Ascending aorta (tissue), 2 donors: ENCODE results near the gene MEG3. TPM values are rescaled to one million over a fixed set of nuclear protein-coding genes. Genes with fewer than 3 reads are reported as not detected.

Experiments used
- DNase-seq, 2 donors: peaks; one replicate each; pipeline ENCODE4 v3.0.0-alpha.2; 2019; ENCODE audit warnings: low spot score in 2 of 2
- H3K27ac ChIP-seq, 2 donors: fragments of 200-600 bp; sonication (generic); one replicate each; pipeline ENCODE4 v1.5.1; 2016 to 2017; ENCODE audit warnings: mild to moderate bottlenecking in 1 of 2
- H3K27me3 ChIP-seq: fragments of 200-600 bp; sonication (generic); one replicate; pipeline ENCODE4 v1.5.1; 2017
- H3K36me3 ChIP-seq, 2 donors: fragments of 200-600 bp; sonication (generic); one replicate each; pipeline ENCODE4 v1.5.1; 2016
- H3K4me1 ChIP-seq, 2 donors: fragments of 200-600 bp; sonication (generic); one replicate each; pipeline ENCODE4 v1.5.1; 2016 to 2017; ENCODE audit warnings: mild to moderate bottlenecking in 1 of 2
- H3K4me3 ChIP-seq, 2 donors: fragments of 200-600 bp; sonication (generic); one replicate each; pipeline ENCODE4 v1.5.1; 2016 to 2017; ENCODE audit warnings: mild to moderate bottlenecking in 1 of 2
- H3K9me3 ChIP-seq, 2 donors: fragments of 200-600 bp; sonication (generic); one replicate each; pipeline ENCODE4 v1.5.1; 2016
- intact Hi-C: fragments of 100-400 bp; cut with DNase I; formaldehyde crosslinking; loops from one replicate; pipeline ENCODE4 v1.15.1; 2023
- total RNA-seq: library from RNA; depleted of rRNA; stranded (reverse); fragments of >200 nt; gene quantifications from one replicate; pipeline ENCODE4 v1.1.0, GENCODE V29; 2016
- TF ChIP-seq, protein P1 (sequence below), 3 experiments: fragments of 200-600 bp in 2 of 3; fragments of 450-650 bp in 1 of 3; sonication (generic) in 2 of 3; IDR thresholded peaks; one replicate each; pipeline ENCODE4 v1.5.1; 2016 to 2019; ENCODE audit warnings: antibody characterized with exemption in 3 of 3, mild to moderate bottlenecking in 1 of 3, moderate library complexity in 1 of 3

Gene MEG3
- total RNA-seq, 1 donor from 2014 or later: 105 TPM

DNA sequence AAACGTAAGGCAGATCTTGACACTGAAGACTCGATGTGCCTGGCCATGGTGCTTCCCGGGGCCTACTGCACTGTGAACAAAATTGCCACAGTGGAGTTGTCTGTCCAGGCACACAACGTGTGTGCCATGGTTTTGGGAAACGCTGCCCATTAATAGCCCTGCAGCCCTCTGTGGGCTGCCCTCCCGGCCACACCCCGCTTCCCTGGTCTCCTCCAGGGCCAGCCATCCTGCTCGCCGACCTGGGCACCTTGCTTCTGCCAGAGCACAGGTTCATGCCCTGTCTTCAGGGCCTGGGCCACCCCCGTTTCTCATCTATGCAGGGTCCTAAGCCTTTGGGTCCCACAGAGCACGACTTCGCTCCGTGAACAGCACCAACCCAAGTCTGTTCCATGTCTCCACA is 18.9 kb downstream of the MEG3 start:
- Histone ChIP-seq H3K36me3 (no peaks in the 10 kb centered on the region), H3K27me3 (no peaks in the 10 kb centered on the region), H3K27ac (no peak overlapping the region), H3K4me3 (no peak overlapping the region), H3K9me3 (no peaks in the 10 kb centered on the region), H3K4me1 (no peaks in the 10 kb centered on the region)
- no peak for DNase-seq
- intact Hi-C loops: no loop called here
- TF ChIP-seq, protein P1, sequence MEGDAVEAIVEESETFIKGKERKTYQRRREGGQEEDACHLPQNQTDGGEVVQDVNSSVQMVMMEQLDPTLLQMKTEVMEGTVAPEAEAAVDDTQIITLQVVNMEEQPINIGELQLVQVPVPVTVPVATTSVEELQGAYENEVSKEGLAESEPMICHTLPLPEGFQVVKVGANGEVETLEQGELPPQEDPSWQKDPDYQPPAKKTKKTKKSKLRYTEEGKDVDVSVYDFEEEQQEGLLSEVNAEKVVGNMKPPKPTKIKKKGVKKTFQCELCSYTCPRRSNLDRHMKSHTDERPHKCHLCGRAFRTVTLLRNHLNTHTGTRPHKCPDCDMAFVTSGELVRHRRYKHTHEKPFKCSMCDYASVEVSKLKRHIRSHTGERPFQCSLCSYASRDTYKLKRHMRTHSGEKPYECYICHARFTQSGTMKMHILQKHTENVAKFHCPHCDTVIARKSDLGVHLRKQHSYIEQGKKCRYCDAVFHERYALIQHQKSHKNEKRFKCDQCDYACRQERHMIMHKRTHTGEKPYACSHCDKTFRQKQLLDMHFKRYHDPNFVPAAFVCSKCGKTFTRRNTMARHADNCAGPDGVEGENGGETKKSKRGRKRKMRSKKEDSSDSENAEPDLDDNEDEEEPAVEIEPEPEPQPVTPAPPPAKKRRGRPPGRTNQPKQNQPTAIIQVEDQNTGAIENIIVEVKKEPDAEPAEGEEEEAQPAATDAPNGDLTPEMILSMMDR (IDR thresholded peaks at IDR 0.05): no peak

DNA sequence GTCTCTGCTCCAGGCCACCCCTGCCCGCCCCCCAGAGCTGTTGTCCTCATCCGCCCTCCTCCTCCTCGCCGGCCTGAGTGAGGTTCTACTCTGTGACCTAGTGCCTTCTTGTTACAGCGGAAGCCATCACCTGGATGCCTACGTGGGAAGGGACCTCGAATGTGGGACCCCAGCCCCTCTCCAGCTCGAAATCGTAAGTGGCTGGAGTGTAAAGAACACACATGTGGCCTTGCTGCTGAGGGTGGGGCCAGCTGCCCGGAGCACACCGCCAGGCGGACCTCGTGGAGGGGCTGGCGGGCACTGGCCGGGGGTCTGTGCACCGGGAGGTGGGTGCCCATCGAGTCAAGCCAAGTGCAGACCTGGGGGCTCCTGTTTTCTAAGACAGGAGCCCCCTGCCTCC is 19.4 kb downstream of the MEG3 start:
- intact Hi-C loops: no loop called here
- no peak overlapping the region for H3K27ac ChIP-seq
- TF ChIP-seq, protein P1 (IDR thresholded peaks at IDR 0.05): no peak
- no peak for DNase-seq
- H3K4me1 ChIP-seq: no peaks in the 10 kb centered on the region
- no peaks in the 10 kb centered on the region for H3K36me3 ChIP-seq
- H3K4me3 ChIP-seq: no peak overlapping the region
- no peaks in the 10 kb centered on the region for H3K27me3 ChIP-seq
- no peaks in the 10 kb centered on the region for H3K9me3 ChIP-seq

DNA sequence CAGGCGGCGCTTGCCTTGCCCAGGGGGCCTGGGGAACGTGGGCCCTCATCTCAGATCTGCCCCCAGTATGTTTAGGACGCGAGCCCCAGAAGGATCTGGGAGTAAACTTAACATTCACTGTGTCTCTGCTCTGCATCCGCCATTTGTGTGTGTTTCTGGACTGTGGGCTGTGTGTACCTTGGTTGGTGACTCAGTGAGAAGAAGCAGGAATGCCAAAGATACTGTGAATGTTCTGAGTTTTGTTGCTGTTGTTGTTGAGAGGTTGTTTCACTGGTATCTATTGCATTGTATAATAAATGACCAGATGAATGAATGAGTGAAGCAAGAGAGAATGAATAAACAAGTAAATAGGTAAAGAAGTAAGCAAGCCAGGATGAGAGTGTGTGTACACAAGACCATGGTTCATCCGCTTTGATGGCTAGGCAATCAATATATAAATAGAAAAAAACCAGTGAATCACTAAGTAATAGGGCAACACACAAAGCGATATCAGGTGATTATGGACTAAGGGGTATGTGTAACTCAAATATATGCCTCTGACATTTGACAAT is 20.5 kb downstream of the MEG3 start:
- DNase-seq: no peak
- Histone ChIP-seq H3K27me3 (no peaks in the 10 kb centered on the region), H3K36me3 (no peaks in the 10 kb centered on the region), H3K4me1 (no peaks in the 10 kb centered on the region), H3K9me3 (no peaks in the 10 kb centered on the region), H3K27ac (no peak overlapping the region), H3K4me3 (no peak overlapping the region)
- TF ChIP-seq, protein P1 (IDR thresholded peaks at IDR 0.05): no peak
- intact Hi-C loops: no loop called here

DNA sequence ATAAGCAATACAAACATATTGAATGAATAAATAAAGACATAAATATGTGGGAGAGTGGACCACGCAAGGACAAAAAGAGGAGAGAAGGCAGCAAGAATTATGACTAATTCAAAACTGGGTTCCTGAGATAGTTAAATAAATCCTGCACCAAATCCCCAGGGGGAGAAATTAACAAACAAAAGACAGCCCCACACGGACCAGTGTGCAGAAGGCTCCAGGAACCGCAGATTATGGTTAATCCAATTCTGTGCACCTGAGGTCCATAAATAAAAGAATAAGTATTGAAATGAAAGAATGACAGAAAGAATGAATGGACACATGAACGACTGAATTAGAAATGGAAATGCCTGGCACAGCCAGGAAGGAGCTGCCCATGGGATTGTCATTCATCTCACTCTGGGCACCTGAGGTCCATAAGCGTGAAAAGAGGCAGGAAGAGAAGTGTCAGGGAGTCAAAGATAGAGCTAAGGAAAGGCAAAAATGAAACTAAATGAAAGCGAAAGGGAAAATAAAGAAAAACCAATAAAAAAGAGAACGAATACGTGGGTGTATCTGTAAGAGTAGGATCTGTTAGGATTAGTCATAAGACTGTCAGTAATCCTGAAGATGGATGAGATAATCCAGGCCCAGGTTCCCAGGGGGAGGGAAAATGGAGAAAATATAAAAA is 23.3 kb downstream of the MEG3 start:
- H3K27ac ChIP-seq: no peak overlapping the region

DNA sequence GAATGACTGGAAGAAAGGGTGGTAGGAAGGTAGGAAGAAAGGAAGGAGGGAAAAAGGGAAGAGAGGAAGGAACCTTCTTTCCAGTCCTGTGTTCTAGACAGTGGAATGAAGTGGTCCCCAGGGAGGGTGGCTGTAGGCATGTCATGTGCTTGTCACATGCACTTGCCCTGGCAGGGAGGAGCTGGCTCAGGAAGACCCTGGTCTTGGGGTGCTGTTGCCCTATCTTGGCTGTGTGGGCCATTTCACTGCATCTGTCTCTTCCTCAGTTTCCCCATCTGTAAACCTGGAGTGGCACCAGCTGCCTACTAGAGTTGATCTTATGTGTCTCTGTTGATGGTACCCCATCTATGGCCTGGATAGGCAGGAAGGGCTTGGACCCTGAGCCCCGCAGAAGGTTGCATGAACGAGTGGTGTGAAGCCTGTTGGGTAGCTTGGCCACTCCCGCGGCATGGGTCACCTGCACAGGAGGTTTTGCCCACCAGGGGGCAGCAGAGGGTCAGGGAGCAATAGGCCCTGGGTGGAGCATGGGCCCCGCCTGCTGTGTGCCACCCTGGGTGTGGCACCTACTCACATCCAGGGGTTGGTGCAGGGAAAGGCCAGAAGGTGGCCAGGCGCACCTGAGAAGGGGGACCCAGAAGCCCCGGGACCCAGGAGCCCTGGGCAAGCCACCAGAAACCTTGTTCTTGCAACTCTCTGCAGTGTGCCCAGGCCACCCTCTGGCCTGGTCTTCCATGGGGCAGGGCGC is 25.1 kb downstream of the MEG3 start:
- peak in 1 of 2 donors; percentile 80 for DNase-seq
- no peaks in the 10 kb centered on the region for H3K36me3 ChIP-seq
- H3K27me3 ChIP-seq: no peaks in the 10 kb centered on the region
- no peak overlapping the region for H3K4me3 ChIP-seq
- TF ChIP-seq, protein P1 (IDR thresholded peaks at IDR 0.05): peak; percentile 45 to 55 (median 45)
- H3K9me3 ChIP-seq: no peaks in the 10 kb centered on the region
- H3K4me1 ChIP-seq: no peaks in the 10 kb centered on the region
- H3K27ac ChIP-seq: no peak overlapping the region
- intact Hi-C loops: loop anchor here (10.0 kb wide), 1 partner anchor 784 kb away; no protein-coding TSS in a partner anchor

More for the DNA sequence above, 23.3 kb downstream of the MEG3 start:
- Histone ChIP-seq H3K9me3 (no peaks in the 10 kb centered on the region), H3K4me1 (no peaks in the 10 kb centered on the region), H3K27me3 (no peaks in the 10 kb centered on the region), H3K4me3 (no peak overlapping the region), H3K36me3 (no peaks in the 10 kb centered on the region)
- TF ChIP-seq, protein P1 (IDR thresholded peaks at IDR 0.05): no peak
- no peak for DNase-seq
- intact Hi-C loops: no loop called here
